Measurements from ENCODE around the gene GSTO2.

Gene GSTO2

DNA sequence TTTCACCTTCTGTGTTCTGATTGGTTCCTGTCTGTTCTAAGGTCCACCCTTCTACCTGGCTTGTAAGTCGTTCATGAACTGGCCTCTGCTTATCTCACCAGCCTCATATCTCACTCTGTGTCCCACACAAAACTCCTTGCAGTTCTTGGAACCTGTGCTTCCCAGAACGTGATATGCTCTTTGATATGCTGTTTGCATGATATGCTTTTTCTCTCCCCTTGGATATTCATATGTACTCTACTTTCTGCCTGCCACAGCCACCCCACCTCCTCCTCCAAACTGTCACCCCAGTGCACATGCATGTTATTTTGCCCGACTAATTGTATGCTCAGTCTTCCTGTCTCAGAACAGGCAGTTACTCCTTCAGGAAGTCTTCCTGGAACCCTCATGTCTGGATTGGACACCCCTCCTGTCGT is 71.1 kb downstream of the GSTO2 start:
- H3K27ac ChIP-seq = peak overlapping the region; percentile 89
- no peak for TF ChIP-seq CTCF (conservative IDR thresholded peaks at IDR 0.05)

DNA sequence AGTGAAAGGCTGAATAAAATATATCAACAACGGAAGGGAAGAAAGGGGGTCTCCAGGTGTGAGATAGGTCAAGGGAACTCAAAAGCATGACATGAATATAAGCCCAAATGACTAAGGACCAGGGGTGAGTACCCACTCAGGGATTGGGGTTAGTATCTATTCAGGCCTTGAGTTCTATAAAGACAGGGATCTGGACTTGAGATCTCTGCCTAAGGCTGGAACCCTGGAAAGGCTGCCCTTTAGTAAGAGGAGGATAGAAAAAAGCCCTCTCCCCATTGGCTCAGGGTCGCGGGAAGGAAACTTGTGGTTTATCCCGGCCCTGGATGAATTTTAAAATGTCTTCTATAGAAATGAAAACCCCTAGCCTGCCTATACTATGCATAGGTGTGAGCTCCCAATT is 71.7 kb downstream of the GSTO2 start:
- TF ChIP-seq CTCF (conservative IDR thresholded peaks at IDR 0.05) = no peak
- H3K27ac ChIP-seq = peak overlapping the region; percentile 89

GRCh38 chr10:104342941-104343411 is 74.0 kb downstream of the GSTO2 start:
- no peak overlapping the region for H3K27ac ChIP-seq
- TF ChIP-seq CTCF (conservative IDR thresholded peaks at IDR 0.05) = no peak

DNA sequence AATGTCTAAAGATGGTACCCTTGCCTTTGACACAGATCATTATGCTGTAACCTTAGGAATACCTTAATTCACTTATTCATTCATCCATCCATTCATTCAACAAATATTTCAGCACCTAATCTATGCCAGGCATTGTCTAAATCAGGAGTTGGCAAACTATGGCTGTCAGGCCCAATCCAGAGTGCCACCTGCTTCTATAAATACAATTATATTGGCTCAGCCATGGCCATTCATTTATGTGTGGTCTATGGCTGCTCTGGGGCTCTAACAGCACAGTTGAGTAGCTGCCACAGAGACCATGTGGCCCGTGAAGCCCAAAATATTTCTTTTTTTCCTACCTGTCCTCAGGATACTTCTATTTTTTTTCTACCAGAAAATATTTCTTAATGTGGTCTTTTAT is 75.2 kb downstream of the GSTO2 start:
- H3K27ac ChIP-seq = no peak overlapping the region
- no peak for TF ChIP-seq CTCF (conservative IDR thresholded peaks at IDR 0.05)

DNA sequence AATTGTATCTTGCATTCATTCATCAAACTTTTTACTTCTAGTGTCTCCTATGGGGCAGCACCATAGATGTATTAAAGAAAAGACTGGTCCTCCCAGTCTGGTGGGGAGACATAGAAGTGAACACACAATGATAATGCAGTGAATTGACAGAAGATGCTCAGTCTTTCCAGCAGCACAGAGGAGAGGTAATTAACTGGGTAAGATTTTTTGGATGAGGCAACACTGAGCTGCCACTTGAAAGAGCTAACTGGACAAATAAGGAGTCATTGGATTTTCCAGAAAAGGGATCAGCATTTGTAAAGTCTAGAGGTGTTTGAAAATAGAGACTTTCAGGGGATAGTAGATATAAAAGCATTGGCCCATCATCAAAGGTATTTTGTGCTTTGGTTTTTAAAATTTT is 76.5 kb downstream of the GSTO2 start:
- no peak for TF ChIP-seq CTCF (conservative IDR thresholded peaks at IDR 0.05)
- no peak overlapping the region for H3K27ac ChIP-seq

DNA sequence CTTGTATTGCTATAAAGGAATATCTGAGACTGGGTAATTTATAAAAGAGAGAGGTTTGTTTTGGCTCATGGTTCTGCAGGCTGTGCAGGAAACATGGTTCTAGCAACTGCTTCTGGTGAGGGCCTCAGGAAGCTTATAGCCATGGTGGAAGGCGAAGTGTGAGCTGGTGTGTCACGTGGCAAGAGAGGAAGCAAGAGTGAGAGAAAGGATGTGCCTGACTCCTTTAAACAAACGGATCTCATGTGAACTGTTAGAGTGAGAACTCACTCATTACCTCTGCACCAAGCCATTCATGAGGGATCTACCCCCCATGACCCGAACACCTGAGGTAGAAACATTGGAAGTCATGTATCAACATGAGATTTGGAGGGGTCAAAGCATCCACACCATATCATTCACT is 77.0 kb downstream of the GSTO2 start:
- no peak overlapping the region for H3K27ac ChIP-seq
- TF ChIP-seq CTCF (conservative IDR thresholded peaks at IDR 0.05) = no peak

DNA sequence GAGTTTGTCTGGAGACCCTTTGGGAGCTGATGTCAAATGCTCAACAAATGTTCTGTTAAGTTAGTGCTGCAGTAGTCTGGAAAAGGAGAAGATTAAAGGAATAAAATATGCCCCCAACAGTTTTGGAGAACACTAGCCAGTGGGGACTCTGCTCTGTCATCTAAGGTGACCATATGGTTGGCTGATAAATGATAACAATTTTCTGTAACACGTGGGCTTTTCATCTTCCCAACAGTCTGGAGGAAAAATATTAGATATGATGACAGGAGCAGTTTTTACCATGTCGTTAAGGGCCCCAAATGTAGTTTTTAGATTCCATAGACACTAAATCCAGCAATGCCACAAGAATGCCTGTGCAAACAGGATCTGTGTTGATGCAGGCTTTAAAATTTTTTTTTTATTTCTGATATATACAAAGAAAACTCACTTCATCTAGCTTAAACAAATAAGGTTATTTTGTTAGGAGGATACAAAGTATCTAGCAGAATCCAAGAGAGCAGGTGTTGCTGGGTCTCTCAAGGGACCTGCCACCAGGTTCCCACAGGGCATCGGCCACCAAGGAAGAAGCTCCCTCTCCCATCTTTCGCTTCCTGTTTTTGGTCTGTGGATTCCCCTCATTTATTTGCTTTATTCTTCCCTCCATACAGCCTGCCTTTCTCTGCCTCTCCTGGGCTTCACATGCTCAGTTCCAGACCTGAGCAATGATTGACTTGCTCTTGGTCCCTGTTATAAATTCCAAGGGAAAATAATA is 78.5 kb downstream of the GSTO2 start:
- TF ChIP-seq CTCF (conservative IDR thresholded peaks at IDR 0.05) = no peak
- no peak overlapping the region for H3K27ac ChIP-seq

Measured in VCaP (cell line).